Smooth muscle cell of the umbilical artery (primary cell): ENCODE measurements around the gene OR4K14. TPM values are rescaled to one million over a fixed set of nuclear protein-coding genes. Genes with fewer than 3 reads are reported as not detected.

Experiments used
- total RNA-seq: library from RNA; depleted of rRNA; stranded (reverse); fragments of >200 nt; gene quantifications from 2 replicates; pipeline ENCODE4 v1.2.3, GENCODE V29; 2014

OR4K14 gene, protein sequence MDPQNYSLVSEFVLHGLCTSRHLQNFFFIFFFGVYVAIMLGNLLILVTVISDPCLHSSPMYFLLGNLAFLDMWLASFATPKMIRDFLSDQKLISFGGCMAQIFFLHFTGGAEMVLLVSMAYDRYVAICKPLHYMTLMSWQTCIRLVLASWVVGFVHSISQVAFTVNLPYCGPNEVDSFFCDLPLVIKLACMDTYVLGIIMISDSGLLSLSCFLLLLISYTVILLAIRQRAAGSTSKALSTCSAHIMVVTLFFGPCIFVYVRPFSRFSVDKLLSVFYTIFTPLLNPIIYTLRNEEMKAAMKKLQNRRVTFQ
- total RNA-seq = not detected in 2 replicates

DNA sequence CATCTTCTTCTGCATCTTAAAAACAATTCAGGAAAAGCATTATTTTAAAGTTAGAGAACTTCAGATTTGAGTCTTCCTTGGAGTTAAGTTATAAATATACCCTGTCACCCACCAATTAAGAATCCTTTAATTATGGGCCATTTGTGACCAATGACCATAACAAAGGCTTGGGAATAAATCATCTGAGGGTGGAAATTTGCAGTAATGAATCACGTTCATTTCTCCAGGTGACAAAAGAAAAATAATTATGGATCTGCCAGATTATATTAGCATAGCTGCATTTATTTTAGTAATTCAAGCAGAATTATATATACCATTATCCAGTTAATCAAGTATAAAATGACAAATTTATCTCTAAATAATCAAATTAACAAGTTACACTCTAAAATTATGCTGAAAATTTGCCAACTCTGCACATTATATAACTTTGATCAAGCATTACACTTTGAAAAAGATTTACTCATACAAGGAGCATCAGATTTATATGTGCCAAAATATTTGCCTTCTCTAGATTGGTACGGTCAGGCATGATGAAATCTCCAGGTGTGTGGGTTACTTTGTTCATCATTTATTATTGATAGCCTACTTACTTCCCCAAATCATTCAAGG is at the start of gene OR4K14:
OR4K14 (minus strand) TSS at position 51 of the 609 bp plus-strand sequence. CDS start 4,114 bp downstream, outside the sequence.

GRCh38 chr14:20059745-20060144 is 40.6 kb upstream of the OR4K14 start, which contains the start of gene OR4L1:
Gene OR4L1 (plus strand): TSS chr14:20060045. CDS start chr14:20060045, 0 bp downstream.

DNA sequence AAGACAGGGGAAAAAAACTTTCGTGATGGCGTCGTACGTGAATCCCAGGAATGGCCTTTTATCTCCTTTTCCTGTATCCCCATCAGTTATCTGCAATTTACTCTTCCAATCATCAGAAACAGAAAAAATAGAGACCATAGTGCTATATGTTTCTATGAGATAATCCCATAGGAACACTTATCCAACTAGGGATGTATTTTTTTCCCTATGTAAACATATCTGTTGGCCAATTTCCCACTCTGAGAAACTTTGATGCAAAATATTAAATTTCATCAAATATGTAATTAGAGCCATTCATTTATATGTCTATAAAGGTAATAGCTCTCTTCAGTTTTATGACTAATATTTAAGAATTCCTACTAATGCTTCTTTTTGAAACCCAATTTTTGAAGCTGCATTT is 16.8 kb upstream of the OR4K14 start, which contains the start of gene OR4K13:
OR4K13 (minus strand) TSS at position 101 of the 400 bp plus-strand sequence. CDS start 1,280 bp downstream, outside the sequence.

GRCh38 chr14:20001863-20002262 is 17.2 kb downstream of the OR4K14 start, which contains the start of gene OR4Q2:
Gene OR4Q2 (plus strand): TSS chr14:20002163.

DNA sequence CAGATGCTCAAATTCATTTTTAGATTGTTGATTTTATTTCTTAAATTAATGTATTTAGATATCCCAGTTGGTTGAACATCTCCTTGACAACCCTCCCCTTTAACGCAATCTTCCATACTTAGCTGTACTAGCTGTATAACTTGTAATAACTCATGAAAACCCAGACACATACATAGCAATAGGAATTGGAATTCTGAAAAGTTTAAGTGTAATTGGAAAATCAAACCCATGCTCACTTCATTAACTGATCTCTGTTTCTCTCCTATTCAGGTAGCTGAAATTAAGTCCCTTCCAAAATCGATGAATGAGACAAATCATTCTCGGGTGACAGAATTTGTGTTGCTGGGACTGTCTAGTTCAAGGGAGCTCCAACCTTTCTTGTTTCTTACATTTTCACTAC is 43.8 kb downstream of the OR4K14 start, which contains the start of gene OR4K15:
OR4K15 (plus strand) TSS at position 301 of the 400 bp plus-strand sequence; CDS start at position 301, 0 bp downstream.

Other genes with a start within 250 kb of the OR4K14 start
- not detected in 2 replicates for gene OR4M1, start 245.8 kb downstream of the OR4K14 start, total RNA-seq
- not detected in 2 replicates for gene OR4N2, start 215.5 kb downstream of the OR4K14 start, total RNA-seq
- gene OR4K2, start 144.2 kb downstream of the OR4K14 start, total RNA-seq = not detected in 2 replicates
- gene OR4K5, start 98.7 kb downstream of the OR4K14 start, total RNA-seq = not detected in 2 replicates
- gene OR4K1, start 88.4 kb downstream of the OR4K14 start, total RNA-seq = not detected in 2 replicates
- gene OR4K15, start 43.7 kb downstream of the OR4K14 start, total RNA-seq = not detected in 2 replicates
- not detected in 2 replicates for gene OR4Q2, start 17.1 kb downstream of the OR4K14 start, total RNA-seq
- not detected in 2 replicates for gene OR4K13, start 16.7 kb upstream of the OR4K14 start, total RNA-seq
- not detected in 2 replicates for gene OR4L1, start 40.7 kb upstream of the OR4K14 start, total RNA-seq
- not detected in 2 replicates for gene OR4K17, start 91.4 kb upstream of the OR4K14 start, total RNA-seq
- not detected in 2 replicates for gene OR4N5, start 119.5 kb upstream of the OR4K14 start, total RNA-seq
- not detected in 2 replicates for gene OR11G2, start 171.6 kb upstream of the OR4K14 start, total RNA-seq
- not detected in 2 replicates for gene OR11H6, start 204.4 kb upstream of the OR4K14 start, total RNA-seq
- gene OR11H7, start 209.7 kb upstream of the OR4K14 start, total RNA-seq = not detected in 2 replicates
- gene OR11H4, start 220.0 kb upstream of the OR4K14 start, total RNA-seq = not detected in 2 replicates